GM18868 (cell line): ENCODE results near the gene RAB11FIP3.

Experiments
- ATAC-seq: cut with Tn5 transposase; IDR thresholded peaks from one replicate; pipeline ENCODE4 v1.9.1; 2021; ENCODE audit warnings: mild to moderate bottlenecking, moderate library complexity; ENCODE audit not compliant: unreplicated experiment

Gene RAB11FIP3

DNA sequence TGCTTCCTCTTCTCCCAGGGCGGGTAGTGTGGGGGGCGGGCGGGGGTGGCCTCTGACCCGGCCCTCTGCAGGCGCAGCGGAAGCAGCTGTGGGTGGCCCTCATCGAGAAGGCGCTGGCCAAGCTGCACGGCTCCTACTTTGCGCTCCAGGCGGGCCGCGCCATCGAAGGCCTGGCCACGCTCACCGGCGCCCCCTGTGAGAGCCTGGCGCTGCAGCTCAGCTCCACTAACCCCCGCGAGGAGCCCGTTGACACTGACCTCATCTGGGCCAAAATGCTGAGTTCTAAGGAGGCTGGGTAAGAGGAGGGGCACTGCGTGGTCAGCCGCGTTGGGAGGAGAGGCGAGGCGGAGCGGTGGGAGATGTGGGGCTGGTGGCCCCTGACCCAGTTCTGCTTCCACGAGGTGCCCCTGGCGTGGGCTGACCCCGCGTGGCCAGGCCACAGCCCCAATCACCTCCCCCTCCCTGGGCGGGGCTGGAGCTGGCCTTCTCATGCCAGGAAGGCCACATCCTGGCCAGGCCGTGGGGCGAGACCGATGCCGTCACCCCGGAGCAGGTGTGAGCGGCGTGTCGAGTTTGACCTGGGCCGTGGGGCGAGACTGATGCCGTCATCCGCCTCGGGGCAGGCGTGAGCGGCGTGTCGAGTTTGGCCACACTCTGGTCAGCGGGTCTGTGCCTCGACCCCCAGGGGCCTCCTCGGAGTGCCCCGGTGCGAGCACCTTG, 124.3 kb downstream of the RAB11FIP3 start:
- no peak for ATAC-seq

DNA sequence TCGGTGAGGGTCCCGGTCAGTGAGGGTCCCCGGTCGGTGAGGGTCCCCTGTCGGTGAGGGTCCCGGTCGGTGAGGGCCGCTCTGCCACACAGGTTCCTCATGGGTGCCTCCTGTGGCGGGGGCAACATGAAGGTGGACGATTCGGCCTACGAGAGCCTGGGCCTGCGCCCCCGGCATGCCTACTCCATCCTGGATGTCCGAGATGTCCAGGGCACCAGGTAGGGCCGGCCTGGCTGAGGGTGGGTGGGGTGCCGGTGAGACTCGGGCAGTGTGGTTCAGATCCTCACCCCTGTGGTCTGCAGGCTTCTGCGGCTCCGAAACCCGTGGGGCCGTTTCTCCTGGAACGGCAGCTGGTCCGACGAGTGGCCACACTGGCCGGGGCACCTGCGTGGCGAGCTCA, 125.8 kb downstream of the RAB11FIP3 start:
- ATAC-seq, result no peak

DNA sequence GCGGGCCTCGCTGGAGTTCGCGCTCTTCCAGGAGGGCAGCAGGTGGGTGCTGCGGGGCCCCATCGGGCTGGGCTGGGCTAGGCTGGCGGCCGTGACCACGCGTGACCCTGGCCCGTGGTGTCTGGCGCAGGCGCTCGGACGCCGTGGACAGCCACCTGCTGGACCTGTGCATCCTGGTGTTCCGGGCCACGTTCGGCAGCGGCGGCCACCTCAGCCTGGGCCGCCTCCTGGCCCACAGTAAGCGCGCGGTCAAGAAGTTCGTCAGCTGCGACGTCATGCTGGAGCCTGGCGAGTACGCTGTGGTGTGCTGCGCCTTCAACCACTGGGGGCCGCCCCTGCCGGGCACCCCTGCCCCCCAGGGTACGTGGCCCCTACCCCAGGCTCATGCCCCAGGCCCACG, 126.7 kb downstream of the RAB11FIP3 start:
- no peak for ATAC-seq

GRCh38 chr16:553601-554296, 128.3 kb downstream of the RAB11FIP3 start:
- ATAC-seq, result no peak

DNA sequence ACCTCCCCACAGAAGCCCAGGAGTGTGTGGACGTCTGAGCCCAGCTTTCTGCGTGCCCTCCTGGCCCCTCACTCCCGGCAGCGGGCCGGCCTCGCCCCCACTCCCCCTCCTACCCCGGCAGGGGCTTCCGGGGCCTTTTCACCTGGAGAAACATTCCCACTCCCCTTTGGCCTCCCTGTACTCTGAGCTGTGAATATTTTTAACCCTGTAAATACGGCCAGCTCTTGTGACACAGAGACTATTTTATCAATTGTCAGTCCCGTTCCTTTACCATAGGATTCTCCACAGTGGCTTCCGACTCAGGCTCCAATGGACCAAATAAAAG, 128.8 kb downstream of the RAB11FIP3 start:
- no peak for ATAC-seq

DNA sequence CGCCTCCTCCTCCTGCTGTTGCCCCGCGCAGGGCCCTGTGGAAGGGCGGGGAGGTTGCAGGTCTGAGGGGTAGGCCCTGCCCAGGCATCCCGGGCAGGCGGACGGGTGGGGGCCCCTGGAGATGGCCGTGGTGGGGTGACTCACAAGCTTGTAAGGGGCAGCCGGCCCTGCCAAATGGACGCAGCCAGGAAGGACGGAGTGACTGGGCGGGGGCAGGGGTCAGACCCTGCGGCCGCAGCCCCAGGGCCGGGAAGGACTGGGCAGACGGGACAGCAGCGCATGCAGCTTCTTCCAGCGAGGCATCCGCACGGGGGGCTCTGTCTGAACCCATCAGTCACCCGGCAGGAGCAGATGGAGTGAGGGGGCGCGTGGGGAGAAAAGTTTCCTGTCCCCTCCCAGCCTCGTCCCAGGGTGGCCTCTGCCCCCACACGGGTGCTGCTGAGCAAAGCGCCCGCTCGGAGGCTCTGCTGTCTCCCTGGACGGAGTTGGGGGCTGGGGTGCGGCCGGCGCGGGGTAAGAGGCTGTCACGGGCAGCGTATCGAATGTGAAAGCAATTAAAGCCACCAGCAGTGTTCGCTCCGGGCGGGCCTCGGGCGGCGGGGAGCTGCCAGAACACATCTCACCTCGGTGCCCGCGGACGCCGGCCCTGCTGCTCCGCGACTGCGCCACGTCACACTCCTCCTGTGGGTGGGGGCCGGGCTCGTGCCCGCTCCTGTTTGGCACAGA, 129.4 kb downstream of the RAB11FIP3 start:
- ATAC-seq, result no peak

- ATAC-seq, result no peak
Observed at GRCh38 chr16:555528-556473, 130.4 kb downstream of the RAB11FIP3 start.

- no peak for ATAC-seq
Observed at GRCh38 chr16:556474-557173, 131.2 kb downstream of the RAB11FIP3 start.

DNA sequence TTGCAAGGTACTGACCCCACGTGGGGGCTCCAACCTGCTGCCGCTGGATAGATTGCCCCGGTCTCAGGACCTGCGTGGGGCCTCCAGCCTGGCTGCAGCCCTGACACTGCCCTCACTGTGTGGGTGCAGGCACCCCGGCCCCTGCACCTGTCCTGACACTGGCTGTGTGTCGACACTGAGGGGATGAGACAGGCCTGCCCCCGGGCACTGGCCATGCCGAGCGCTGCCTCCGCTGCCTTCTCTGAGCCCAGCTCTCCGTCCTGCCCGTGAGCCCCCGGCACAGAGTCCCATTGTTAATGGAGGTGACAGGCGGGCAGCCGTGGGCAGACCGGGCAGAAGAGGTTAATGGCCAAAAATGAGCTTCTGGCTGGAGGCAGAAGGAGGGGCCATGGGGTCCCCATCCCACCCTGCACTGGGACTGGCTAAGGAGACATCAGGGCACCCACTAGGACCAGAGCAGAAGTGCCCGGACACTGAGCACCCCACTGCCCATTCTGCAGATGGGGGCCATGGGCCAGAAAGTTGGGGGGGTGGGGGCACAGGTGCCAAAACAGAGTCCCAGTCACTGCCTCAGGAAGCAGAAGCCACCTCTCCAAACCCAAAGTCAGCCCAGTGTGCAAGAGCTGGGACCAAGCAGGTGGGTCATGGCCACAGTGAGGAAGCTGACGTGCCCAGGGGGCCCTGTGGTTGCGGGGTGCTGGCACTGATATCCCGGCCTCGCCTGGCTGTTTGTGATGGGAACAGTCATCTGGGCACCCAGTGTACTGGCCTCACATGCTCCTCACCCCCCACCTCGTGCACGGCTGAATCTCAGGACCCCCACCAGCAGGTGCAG, 132.2 kb downstream of the RAB11FIP3 start:
- no peak for ATAC-seq

- ATAC-seq, result no peak
Observed at GRCh38 chr16:558298-559020, 133.0 kb downstream of the RAB11FIP3 start.

- no peak for ATAC-seq
Observed at GRCh38 chr16:559021-559380, 133.6 kb downstream of the RAB11FIP3 start.

GRCh38 chr16:559411-560203, 134.2 kb downstream of the RAB11FIP3 start:
- no peak for ATAC-seq

- ATAC-seq, result no peak
Observed at GRCh38 chr16:560204-560700, 134.8 kb downstream of the RAB11FIP3 start, which contains the start of gene PRR35. Gene PRR35 (plus strand): TSS chr16:560394. CDS start chr16:563295, 2,901 bp downstream.

DNA sequence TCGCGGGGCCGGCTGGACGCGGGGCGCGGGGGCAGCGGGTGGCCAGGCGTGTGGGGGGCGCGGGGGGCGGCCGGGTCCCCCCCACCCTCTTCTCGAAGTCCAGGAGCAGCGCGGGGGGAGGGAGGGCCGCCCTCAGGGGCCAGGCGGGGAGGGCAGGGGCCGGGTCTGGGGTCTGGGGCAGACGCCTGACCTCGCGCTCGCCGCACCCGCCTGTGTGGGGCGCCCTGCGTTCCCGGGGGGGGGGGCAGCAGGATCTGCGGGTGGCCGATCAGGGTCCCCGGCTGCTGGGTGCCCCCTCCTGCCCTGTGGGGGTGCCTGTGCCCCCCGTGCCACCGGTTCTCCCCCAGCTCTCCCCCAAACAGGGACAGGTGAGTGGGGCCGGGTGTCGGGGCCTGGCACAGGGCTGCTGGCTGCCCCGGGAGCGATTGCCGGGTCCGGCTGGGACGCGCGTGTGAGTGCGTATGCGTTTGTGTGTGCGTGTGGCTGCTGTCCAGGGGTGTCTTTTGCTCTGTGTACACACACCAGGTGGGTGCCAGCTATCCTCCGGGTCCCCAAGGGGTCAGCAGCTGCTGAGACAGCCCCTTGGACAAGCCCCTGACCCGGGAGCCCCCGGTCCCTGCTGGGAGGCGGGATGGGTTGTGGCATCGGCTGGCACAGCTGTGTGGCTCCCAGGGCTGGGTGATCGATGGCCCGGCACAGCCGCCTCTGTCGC, 135.4 kb downstream of the RAB11FIP3 start:
- no peak for ATAC-seq

DNA sequence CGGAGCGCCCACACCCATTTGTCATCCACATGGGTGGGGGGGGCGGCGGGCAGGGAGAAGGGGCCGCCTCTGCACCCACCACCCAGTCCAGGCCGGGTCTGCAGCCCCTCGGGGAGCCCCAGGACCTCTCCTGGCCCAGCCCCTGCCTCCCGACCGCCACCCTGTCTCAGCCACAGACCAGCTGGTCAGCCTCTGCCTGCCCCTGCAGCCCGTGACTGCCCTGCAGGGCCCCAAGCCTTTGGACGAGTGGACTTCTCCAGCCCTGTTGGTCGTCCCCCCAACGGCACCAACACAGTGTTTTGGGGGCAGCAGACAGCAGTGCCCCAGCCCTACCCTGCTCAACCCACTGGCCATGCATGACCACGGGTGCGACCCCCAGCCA, 136.0 kb downstream of the RAB11FIP3 start:
- ATAC-seq, result no peak

DNA sequence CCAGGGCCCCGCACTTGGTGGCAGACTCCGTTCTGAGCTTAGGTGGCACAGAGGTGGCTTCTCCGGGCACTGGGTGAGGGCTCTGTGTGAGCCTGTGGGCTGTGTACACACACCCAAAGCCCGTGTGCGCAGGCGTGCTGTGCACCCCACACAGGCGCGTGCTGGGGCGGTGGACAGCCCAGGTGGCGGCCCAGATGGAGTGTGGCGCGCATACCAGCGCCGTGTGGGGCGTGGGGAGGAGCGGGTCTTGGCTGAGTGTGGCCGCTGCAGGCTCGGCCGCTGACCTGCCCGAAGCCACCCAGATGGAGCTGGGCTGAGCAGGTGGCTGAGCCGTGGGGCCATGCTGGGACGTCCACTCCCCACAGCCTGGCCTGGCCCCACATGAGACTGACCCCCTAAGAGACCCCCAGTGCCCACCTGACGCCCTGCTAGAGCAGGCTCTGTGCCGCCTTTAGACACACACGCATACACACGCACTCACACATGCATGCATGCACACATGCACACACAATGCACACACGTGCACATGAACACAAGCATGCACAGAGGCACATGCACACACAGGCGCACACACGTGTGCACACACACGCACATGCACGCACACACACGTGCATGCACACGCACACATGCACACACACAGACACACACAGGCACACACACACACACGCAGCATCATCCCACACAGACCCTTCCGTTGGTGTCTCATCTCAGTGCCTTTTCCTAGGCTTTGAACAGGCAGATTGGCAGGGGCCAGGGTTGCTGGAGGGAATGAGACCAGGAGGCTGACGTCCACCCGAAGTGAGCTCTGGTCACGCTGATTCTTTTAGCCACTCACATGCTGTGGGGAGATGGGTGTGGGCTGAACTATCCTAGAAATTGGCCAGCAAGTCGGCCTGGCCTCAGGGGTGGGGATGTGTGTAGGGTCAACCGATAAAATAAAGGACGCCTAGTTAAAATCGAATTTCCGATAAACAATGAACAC, 136.8 kb downstream of the RAB11FIP3 start:
- ATAC-seq, result no peak
